ENCODE data around the gene VPS50. TPM values are rescaled to one million over a fixed set of nuclear protein-coding genes. Genes with fewer than 3 reads are reported as not detected.

The VPS50 gene
- 5.6 to 7.3 TPM (median 6.4 TPM) in 5 replicates for total RNA-seq (2022; extraction: Qiagen RNA extraction)

GRCh38 chr7:93231799-93232672, at the start of gene VPS50:
Gene VPS50, plus strand, starts transcription at chr7:93232366. Its CDS starts 102 bp downstream, at chr7:93232468.

GRCh38 chr7:93226310-93226709, 5.9 kb upstream of the VPS50 start, which contains the start of gene HEPACAM2:
Gene HEPACAM2, minus strand, starts transcription at chr7:93226469.

Other genes starting within 250 kb of the VPS50 start
- 2.5 to 4.9 TPM (median 3.9 TPM) in 5 replicates for gene SAMD9, start 114.4 kb upstream of the VPS50 start, total RNA-seq (2022; extraction: Qiagen RNA extraction)
- gene SAMD9L, start 84.0 kb upstream of the VPS50 start, total RNA-seq (2022; extraction: Qiagen RNA extraction): 0.45 to 1.0 TPM (median 0.48 TPM) in 5 replicates
- 0.14 TPM in 1 of 5 replicates, not detected in the others for gene HEPACAM2, start 5.9 kb upstream of the VPS50 start, total RNA-seq (2022; extraction: Qiagen RNA extraction)

All from A549 treated with dexamethasone at 1 μM for 4 hours (cell line).